ENCODE measurements around the gene SYNE4.

The SYNE4 gene

GRCh38 chr19:36041831-36042230 is 33.2 kb upstream of the SYNE4 start:
- TF ChIP-seq CEBPB (IDR thresholded peaks at IDR 0.05), result peak; percentile 80; the same call in 1 of the 2 replicates
- no peak for TF ChIP-seq NFIC (IDR thresholded peaks at IDR 0.05)
- TF ChIP-seq CREB1 (IDR thresholded peaks at IDR 0.05; ENCODE audit: low read depth), result no peak
- TF ChIP-seq TEAD4 (IDR thresholded peaks at IDR 0.05), result peak; percentile 86
- no peak for TF ChIP-seq REST (IDR thresholded peaks at IDR 0.05; ENCODE audit: low read depth)
- no peak for TF ChIP-seq MAX (IDR thresholded peaks at IDR 0.05)
- TF ChIP-seq RAD21 (IDR thresholded peaks at IDR 0.05; ENCODE audit: low read depth), result no peak
- TF ChIP-seq YY1 (IDR thresholded peaks at IDR 0.05; ENCODE audit: low read depth), result no peak

- TF ChIP-seq CEBPB (IDR thresholded peaks at IDR 0.05), result peak; percentile 96
Observed at GRCh38 chr19:36041092-36041491, 32.5 kb upstream of the SYNE4 start.

- TF ChIP-seq MAX (IDR thresholded peaks at IDR 0.05), result no peak
- TF ChIP-seq NFIC (IDR thresholded peaks at IDR 0.05), result no peak
- TF ChIP-seq EP300 (IDR thresholded peaks at IDR 0.05; ENCODE audit: borderline replicate concordance), result no peak
- no peak for TF ChIP-seq TAF1 (IDR thresholded peaks at IDR 0.05; ENCODE audit: low read depth)
- TF ChIP-seq TCF12 (IDR thresholded peaks at IDR 0.05; ENCODE audit: low read depth), result no peak
- no peak for TF ChIP-seq ZBTB7A (IDR thresholded peaks at IDR 0.05; ENCODE audit: low read depth)
- TF ChIP-seq REST (IDR thresholded peaks at IDR 0.05; ENCODE audit: low read depth), result no peak
- TF ChIP-seq RAD21 (IDR thresholded peaks at IDR 0.05; ENCODE audit: low read depth), result no peak
Observed at GRCh38 chr19:36040495-36040894, 31.9 kb upstream of the SYNE4 start.

- TF ChIP-seq MAX (IDR thresholded peaks at IDR 0.05) (no peak), TCF12 (IDR thresholded peaks at IDR 0.05; ENCODE audit: low read depth) (no peak), TEAD4 (IDR thresholded peaks at IDR 0.05) (no peak), ZBTB7A (IDR thresholded peaks at IDR 0.05; ENCODE audit: low read depth) (no peak; the same call in 1 of the 2 replicates), NFIC (IDR thresholded peaks at IDR 0.05) (no peak), EP300 (IDR thresholded peaks at IDR 0.05; ENCODE audit: borderline replicate concordance) (no peak), USF1 (IDR thresholded peaks at IDR 0.05) (no peak), CEBPB (IDR thresholded peaks at IDR 0.05) (no peak), TAF1 (IDR thresholded peaks at IDR 0.05; ENCODE audit: low read depth) (no peak), RAD21 (IDR thresholded peaks at IDR 0.05; ENCODE audit: low read depth) (no peak), CREB1 (IDR thresholded peaks at IDR 0.05; ENCODE audit: low read depth) (no peak), EGR1 (IDR thresholded peaks at IDR 0.05) (no peak), REST (IDR thresholded peaks at IDR 0.05; ENCODE audit: low read depth) (no peak)
Observed at GRCh38 chr19:36032251-36033104, 23.9 kb upstream of the SYNE4 start, which contains the start of gene CLIP3. Gene CLIP3 (minus strand): TSS chr19:36032873. CDS start chr19:36032357, 516 bp downstream.

GRCh38 chr19:36031308-36031707 is 22.7 kb upstream of the SYNE4 start:
- TF ChIP-seq TEAD4 (IDR thresholded peaks at IDR 0.05) (no peak), EP300 (IDR thresholded peaks at IDR 0.05; ENCODE audit: borderline replicate concordance) (no peak), ZBTB7A (IDR thresholded peaks at IDR 0.05; ENCODE audit: low read depth) (no peak), CEBPB (IDR thresholded peaks at IDR 0.05) (no peak), NFIC (IDR thresholded peaks at IDR 0.05) (no peak), RAD21 (IDR thresholded peaks at IDR 0.05; ENCODE audit: low read depth) (no peak), YY1 (IDR thresholded peaks at IDR 0.05; ENCODE audit: low read depth) (no peak), TCF12 (IDR thresholded peaks at IDR 0.05; ENCODE audit: low read depth) (no peak), USF1 (IDR thresholded peaks at IDR 0.05) (no peak), EGR1 (IDR thresholded peaks at IDR 0.05) (no peak), TAF1 (IDR thresholded peaks at IDR 0.05; ENCODE audit: low read depth) (no peak), MAX (IDR thresholded peaks at IDR 0.05) (no peak), REST (IDR thresholded peaks at IDR 0.05; ENCODE audit: low read depth) (no peak), CREB1 (IDR thresholded peaks at IDR 0.05; ENCODE audit: low read depth) (no peak), FOXM1 (IDR thresholded peaks at IDR 0.05; ENCODE audit: borderline replicate concordance, low read depth) (no peak)

All from Ishikawa (cell line).